ACHN (cell line): ENCODE results near the gene VWDE.
"Not testable (repeated sequence)": the region's sequence is repeated elsewhere in the genome, so short reads cannot be mapped to it uniquely, and the experiment has no call there.

Experiments used
- DNase-seq: peaks from one replicate; pipeline ENCODE4 v3.0.0-alpha.2; 2015
- in situ Hi-C: cut with HindIII; loops from 2 replicates; pipeline ENCODE4 v1.10.0; 2017; ENCODE audit warnings: low sequenced_read_pairs, low pct_ligation_motif_present, low pct_unique_long_range_greater_than_20kb

The VWDE gene

GRCh38 chr7:12403287-12404181 is at the start of gene VWDE:
Gene VWDE (minus strand): TSS chr7:12403865. CDS start chr7:12403716, 149 bp downstream.
- DNase-seq, result peak; percentile 10
- in situ Hi-C loops, result no loop called here

DNA sequence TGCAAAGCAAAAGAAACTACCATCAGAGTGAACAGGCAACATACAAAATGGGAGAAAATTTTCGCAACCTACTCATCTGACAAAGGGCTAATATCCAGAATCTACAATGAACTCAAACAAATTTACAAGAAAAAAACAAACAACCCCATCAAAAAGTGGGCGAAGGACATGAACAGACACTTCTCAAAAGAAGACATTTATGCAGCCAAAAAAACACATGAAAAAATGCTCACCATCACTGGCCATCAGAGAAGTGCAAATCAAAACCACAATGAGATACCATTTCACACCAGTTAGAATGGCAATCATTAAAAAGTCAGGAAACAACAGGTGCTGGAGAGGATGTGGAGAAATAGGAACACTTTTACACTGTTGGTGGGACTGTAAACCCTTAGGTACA is 49.5 kb upstream of the VWDE start:
- DNase-seq, in situ Hi-C loops: not testable (repeated sequence)

DNA sequence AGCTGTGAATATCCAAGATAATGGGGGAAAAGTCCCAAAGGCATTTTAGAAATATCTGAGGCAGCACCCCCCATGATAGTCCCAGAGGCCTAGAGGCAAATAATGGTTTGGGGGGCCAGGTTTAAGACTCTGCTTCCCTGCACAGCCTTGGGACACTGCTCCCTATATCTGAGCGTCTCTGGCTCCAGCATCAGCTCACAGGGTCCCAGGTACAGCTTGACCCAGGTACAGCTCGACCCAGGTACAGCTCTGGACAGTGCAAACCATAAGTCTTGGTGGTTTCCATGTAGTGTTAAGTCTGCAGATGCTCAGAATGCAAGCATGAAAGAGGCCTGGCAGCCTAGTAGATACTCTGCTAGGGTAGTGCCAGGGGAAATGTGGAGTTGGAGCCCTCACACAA is 47.0 kb upstream of the VWDE start:
- in situ Hi-C loops, result no loop called here
- DNase-seq, result no peak

GRCh38 chr7:12444785-12445184 is 41.1 kb upstream of the VWDE start:
- DNase-seq, result no peak
- in situ Hi-C loops, result no loop called here

DNA sequence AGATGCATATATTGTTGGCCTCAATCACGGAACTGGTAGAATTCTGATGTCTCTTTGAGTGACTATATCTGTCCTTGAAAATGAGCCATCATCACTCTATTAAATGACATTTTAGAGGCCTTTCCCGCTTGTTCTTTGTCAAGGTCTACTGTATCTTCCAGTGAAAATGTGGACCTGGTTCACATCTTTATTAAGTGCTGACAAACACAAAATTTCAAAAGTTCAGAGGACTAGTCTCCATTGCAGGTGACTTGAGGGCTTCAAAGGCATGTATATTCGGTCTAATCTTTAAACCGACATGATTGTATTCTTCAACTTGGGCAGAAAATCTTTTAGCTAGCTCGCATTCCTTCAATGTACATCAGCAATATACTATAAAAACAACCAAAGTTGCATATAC is 36.6 kb upstream of the VWDE start:
- in situ Hi-C loops, result no loop called here
- no peak for DNase-seq

DNA sequence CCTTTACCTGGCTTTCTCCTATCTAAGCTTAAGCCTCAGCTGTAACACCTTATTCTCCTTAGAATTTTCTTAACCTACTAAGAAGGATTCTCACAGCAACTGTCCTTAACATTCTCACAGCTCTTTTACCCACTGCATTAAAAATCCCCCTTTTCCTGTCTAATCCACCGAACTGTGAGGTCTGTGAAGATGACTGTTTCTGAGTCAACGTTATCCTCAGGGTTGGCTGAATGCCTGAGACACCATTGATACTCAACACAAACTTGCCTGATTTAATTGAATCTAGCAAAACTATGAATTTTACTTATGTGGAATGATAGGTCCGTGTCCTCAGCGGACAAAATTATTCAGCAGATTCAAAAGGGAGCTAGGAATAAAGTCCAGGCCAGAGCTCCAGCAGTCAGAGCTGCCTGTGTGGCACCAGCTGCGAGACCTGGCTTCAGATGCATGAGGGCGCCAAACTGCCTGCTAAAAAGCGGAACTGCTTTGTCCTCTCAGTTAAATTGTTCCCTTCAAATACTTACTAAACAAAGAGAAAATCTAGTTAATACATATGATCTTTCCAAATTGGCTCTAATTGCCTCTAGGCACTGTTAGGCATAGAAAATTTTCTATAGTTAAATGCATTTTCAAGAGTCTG is 33.4 kb upstream of the VWDE start:
- in situ Hi-C loops, result no loop called here
- DNase-seq, result peak; percentile 19

DNA sequence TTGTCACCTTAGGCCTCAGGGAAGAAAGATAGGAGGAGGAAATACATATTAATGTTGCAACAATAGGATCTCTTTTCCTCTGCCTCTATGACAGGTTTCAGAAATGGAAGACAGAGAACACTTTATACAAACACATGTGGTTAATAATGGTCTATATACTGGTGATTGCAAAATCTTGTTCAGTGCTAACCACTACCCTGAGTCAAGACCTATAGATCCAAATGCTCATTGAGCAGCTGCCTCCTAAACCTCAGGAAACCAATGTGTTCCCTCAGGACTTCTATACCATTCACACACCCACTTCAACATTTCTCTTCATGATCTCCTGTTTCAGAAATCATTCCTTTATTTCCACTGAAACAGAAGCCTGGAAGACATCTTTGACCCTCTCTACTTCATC is 32.5 kb upstream of the VWDE start:
- in situ Hi-C loops, result no loop called here
- DNase-seq, result no peak

DNA sequence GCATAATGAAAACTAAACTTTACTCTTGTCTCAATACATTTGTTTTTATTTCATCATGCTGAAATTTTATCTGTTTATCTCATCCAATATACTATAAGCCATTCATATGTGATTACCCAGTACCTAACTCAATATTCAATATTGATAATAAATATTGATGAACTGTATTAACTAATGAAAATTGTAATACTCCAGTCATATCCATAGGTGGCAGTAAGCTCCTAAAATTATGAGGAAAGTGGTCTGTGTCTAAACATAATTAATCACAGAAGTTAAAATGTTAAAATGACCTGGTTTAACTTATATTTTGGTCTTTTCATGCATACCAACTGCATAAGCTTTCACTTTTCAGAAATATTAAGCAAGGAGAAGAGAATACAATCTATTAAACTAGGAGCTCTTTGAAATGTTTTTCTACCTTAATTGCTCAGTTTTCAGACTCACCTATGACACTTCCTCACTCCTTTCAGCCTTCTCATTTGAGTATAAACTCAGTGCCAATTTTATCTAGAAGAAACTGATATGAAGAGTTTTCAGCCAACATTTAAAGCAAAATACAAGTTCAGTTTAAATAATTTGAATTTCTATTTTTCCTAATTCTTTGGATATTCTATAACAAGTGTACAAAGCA is 30.5 kb upstream of the VWDE start:
- in situ Hi-C loops, result no loop called here
- peak; percentile 29 for DNase-seq

- DNase-seq, result no peak
- in situ Hi-C loops, result no loop called here
Measured at GRCh38 chr7:12431886-12432556, 28.4 kb upstream of the VWDE start.

GRCh38 chr7:12425311-12425710 is 21.6 kb upstream of the VWDE start:
- no peak for DNase-seq
- in situ Hi-C loops, result no loop called here

GRCh38 chr7:12423997-12424745 is 20.5 kb upstream of the VWDE start:
- in situ Hi-C loops, result no loop called here
- no peak for DNase-seq

GRCh38 chr7:12423355-12423996 is 19.8 kb upstream of the VWDE start:
- no peak for DNase-seq
- in situ Hi-C loops, result no loop called here

GRCh38 chr7:12422554-12423320 is 19.1 kb upstream of the VWDE start:
- in situ Hi-C loops, result no loop called here

GRCh38 chr7:12418452-12418851 is 14.8 kb upstream of the VWDE start:
- no peak for DNase-seq
- in situ Hi-C loops, result no loop called here

More at GRCh38 chr7:12422554-12423320, 19.1 kb upstream of the VWDE start:
- DNase-seq, result no peak

GRCh38 chr7:12415072-12415471 is 11.4 kb upstream of the VWDE start:
- in situ Hi-C loops, result no loop called here
- no peak for DNase-seq

- in situ Hi-C loops, result no loop called here
- DNase-seq, result no peak
Measured at GRCh38 chr7:12412407-12412806, 8.7 kb upstream of the VWDE start.

- no peak for DNase-seq
- in situ Hi-C loops, result no loop called here
Measured at GRCh38 chr7:12410523-12410922, 6.9 kb upstream of the VWDE start.
